ENCODE measurements around the gene TMEM208.

DNA sequence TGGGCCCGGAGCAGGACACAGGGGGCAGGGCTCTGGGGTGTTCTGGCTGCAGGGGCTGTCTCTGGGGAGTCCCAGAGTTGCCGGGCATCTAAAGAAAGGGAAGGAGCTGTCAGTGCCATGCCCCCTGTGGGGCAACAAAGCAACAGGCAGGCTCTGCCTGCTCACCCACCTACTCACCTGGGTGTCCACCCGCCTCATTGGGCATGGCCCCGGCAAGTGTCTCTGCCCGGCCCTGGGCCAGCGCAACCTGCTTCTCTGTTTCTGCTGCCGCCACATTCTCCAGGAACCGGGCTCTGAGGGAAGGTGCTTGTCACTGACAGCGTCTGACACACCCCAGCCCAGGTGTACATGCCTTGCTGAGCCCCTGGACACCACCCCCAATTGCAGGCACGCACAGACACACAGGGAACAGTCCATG is 7.3 kb downstream of the TMEM208 start:
- TF ChIP-seq SIN3A (IDR thresholded peaks at IDR 0.05; ENCODE audit: borderline replicate concordance, insufficient read depth, low read length): no peak
- no peak for TF ChIP-seq POLR2AphosphoS5 (IDR thresholded peaks at IDR 0.05; ENCODE audit: low read depth, low read length)
- TF ChIP-seq TAF1 (IDR thresholded peaks at IDR 0.05; ENCODE audit: borderline replicate concordance, insufficient read depth, low read length): no peak
- no peak for TF ChIP-seq FOXP2 (optimal IDR thresholded peaks at IDR 0.05; ENCODE audit: borderline replicate concordance, extremely low read depth, extremely low read length, insufficient read depth)

All from PFSK-1 (cell line).